H9 (cell line): ENCODE measurements around the gene MLANA. TPM values are rescaled to one million over a fixed set of nuclear protein-coding genes. Genes with fewer than 3 reads are reported as not detected.

Experiments used
- DNase-seq: peaks from one replicate; pipeline ENCODE4 v3.0.0-alpha.2; 2017
- H2AFZ ChIP-seq: one replicate; pipeline ENCODE4 v1.6.1; 2013; ENCODE audit warnings: mild to moderate bottlenecking, low read length, control low read depth, moderate library complexity
- H2AK5ac ChIP-seq: 2 replicates; pipeline ENCODE4 v1.6.1; 2013; ENCODE audit warnings: low read length, control low read depth, mixed read lengths; ENCODE audit not compliant: insufficient read length
- H2BK120ac ChIP-seq: one replicate; pipeline ENCODE4 v1.6.1; 2013; ENCODE audit warnings: low read depth, mild to moderate bottlenecking, low read length, control low read depth, inconsistent platforms; ENCODE audit not compliant: poor library complexity, severe bottlenecking
- H2BK12ac ChIP-seq: 2 replicates; pipeline ENCODE4 v1.6.1; 2013; ENCODE audit warnings: low read length, control low read depth, mixed read lengths, low read depth; ENCODE audit not compliant: insufficient read length
- H2BK15ac ChIP-seq: 2 replicates; pipeline ENCODE4 v1.6.1; 2013; ENCODE audit warnings: low read depth, low read length, control low read depth
- H2BK20ac ChIP-seq: one replicate; pipeline ENCODE4 v1.6.1; 2013; ENCODE audit warnings: low read depth, mild to moderate bottlenecking, low read length, control low read depth, inconsistent platforms; ENCODE audit not compliant: poor library complexity, severe bottlenecking
- H2BK5ac ChIP-seq: 2 replicates; pipeline ENCODE4 v1.6.1; 2013; ENCODE audit warnings: low read length, control low read depth, mixed read lengths; ENCODE audit not compliant: insufficient read length
- H3K14ac ChIP-seq: 2 replicates; pipeline ENCODE4 v1.6.1; 2013; ENCODE audit warnings: low read length, control low read depth; ENCODE audit not compliant: insufficient read depth
- H3K18ac ChIP-seq: 2 replicates; pipeline ENCODE4 v1.6.1; 2013; ENCODE audit warnings: low read depth, mild to moderate bottlenecking, mixed read lengths, low read length, control low read depth; ENCODE audit not compliant: insufficient read length
- H3K23ac ChIP-seq: 2 replicates; pipeline ENCODE4 v1.6.1; 2013; ENCODE audit warnings: low read length, control low read depth, mixed read lengths, low read depth; ENCODE audit not compliant: insufficient read length
- H3K23me2 ChIP-seq: 2 replicates; pipeline ENCODE4 v1.6.1; 2013; ENCODE audit warnings: low read depth, mild to moderate bottlenecking, mixed read lengths, low read length, control low read depth; ENCODE audit not compliant: insufficient read length, poor library complexity, severe bottlenecking
- H3K27ac ChIP-seq: 2 replicates; pipeline ENCODE4 v1.5.1; 2013; ENCODE audit warnings: low read length, control low read depth, mixed read lengths, low read depth; ENCODE audit not compliant: insufficient read length
- H3K27me3 ChIP-seq: 2 replicates; pipeline ENCODE4 v1.6.1; 2013; ENCODE audit warnings: low read length, control low read depth, inconsistent platforms; ENCODE audit not compliant: insufficient read depth
- H3K4ac ChIP-seq: 2 replicates; pipeline ENCODE4 v1.6.1; 2013; ENCODE audit warnings: low read depth, mild to moderate bottlenecking, control low read depth, inconsistent platforms, low read length, moderate library complexity
- H3K4me1 ChIP-seq: 2 replicates; pipeline ENCODE4 v1.6.1; 2013; ENCODE audit warnings: low read length, control low read depth, inconsistent platforms; ENCODE audit not compliant: insufficient read depth
- H3K4me2 ChIP-seq: 2 replicates; pipeline ENCODE4 v1.6.1; 2013; ENCODE audit warnings: low read length, control low read depth, mixed read lengths; ENCODE audit not compliant: insufficient read length, insufficient read depth
- H3K56ac ChIP-seq: 2 replicates; pipeline ENCODE4 v1.6.1; 2013; ENCODE audit warnings: low read depth, mild to moderate bottlenecking, mixed read lengths, low read length, control low read depth; ENCODE audit not compliant: insufficient read length
- H3K79me1 ChIP-seq: 2 replicates; pipeline ENCODE4 v1.6.1; 2013; ENCODE audit warnings: low read depth, mild to moderate bottlenecking, moderate library complexity, low read length, control low read depth, inconsistent platforms; ENCODE audit not compliant: insufficient read depth, poor library complexity, severe bottlenecking
- H3K79me2 ChIP-seq: 2 replicates; pipeline ENCODE4 v1.6.1; 2013; ENCODE audit warnings: low read length, control low read depth, inconsistent platforms; ENCODE audit not compliant: insufficient read depth
- H3K9ac ChIP-seq: 2 replicates; pipeline ENCODE4 v1.6.1; 2013; ENCODE audit warnings: low read length, control low read depth, mixed read lengths; ENCODE audit not compliant: insufficient read length; ENCODE audit errors: extremely low read depth
- H3K9me3 ChIP-seq: one replicate; pipeline ENCODE4 v1.6.1; 2013; ENCODE audit warnings: low read depth, low read length, inconsistent platforms; ENCODE audit not compliant: control insufficient read depth
- H3T11ph ChIP-seq: one replicate; pipeline ENCODE4 v1.6.1; 2013; ENCODE audit warnings: mild to moderate bottlenecking, low read length, control low read depth, inconsistent platforms
- H4K20me1 ChIP-seq: one replicate; pipeline ENCODE4 v1.6.1; 2013; ENCODE audit not compliant: control insufficient read depth, insufficient read length, insufficient read depth
- H4K5ac ChIP-seq: 2 replicates; pipeline ENCODE4 v1.6.1; 2013; ENCODE audit warnings: low read depth, mild to moderate bottlenecking, mixed read lengths, low read length, control low read depth; ENCODE audit not compliant: insufficient read length
- H4K8ac ChIP-seq: replicated peaks from 2 replicates; pipeline ENCODE4 v1.6.1; 2013; ENCODE audit warnings: low read length, control low read depth, mixed read lengths, low read depth; ENCODE audit not compliant: insufficient read length
- H4K91ac ChIP-seq: 2 replicates; pipeline ENCODE4 v1.6.1; 2013; ENCODE audit warnings: low read depth, mild to moderate bottlenecking, moderate library complexity, mixed read lengths, low read length, control low read depth; ENCODE audit not compliant: insufficient read length
- H3K27ac Mint-ChIP-seq, 3 experiments: 2 replicates in 2 of 3; 3 replicates in 1 of 3; pipeline ENCODE4 v1.8.0; 2020 to 2021; ENCODE audit warnings: mixed read lengths in 3 of 3, mild to moderate bottlenecking in 1 of 3, moderate library complexity in 1 of 3
- H3K27me3 Mint-ChIP-seq: 2 replicates; pipeline ENCODE4 v1.8.0; 2021; ENCODE audit warnings: low read depth, mild to moderate bottlenecking, moderate library complexity, mixed read lengths
- H3K36me3 Mint-ChIP-seq, 3 experiments: 2 replicates in 2 of 3; 3 replicates in 1 of 3; pipeline ENCODE4 v1.8.0; 2020 to 2021; ENCODE audit warnings: low read depth in 3 of 3, mixed read lengths in 3 of 3; ENCODE audit not compliant: insufficient read depth in 1 of 3
- H3K4me1 Mint-ChIP-seq, 2 experiments: 2 replicates each; pipeline ENCODE4 v1.8.0; 2020; ENCODE audit warnings: mixed read lengths in 2 of 2
- H3K4me3 Mint-ChIP-seq, 2 experiments: 2 replicates in 1 of 2; 3 replicates in 1 of 2; pipeline ENCODE4 v1.8.0; 2020 to 2021; ENCODE audit warnings: mild to moderate bottlenecking in 2 of 2, mixed read lengths in 2 of 2, moderate library complexity in 1 of 2
- H3K9me3 Mint-ChIP-seq, 2 experiments: 2 replicates in 1 of 2; 3 replicates in 1 of 2; pipeline ENCODE4 v1.8.0; 2020; ENCODE audit warnings: mild to moderate bottlenecking in 2 of 2, mixed read lengths in 2 of 2, moderate library complexity in 1 of 2
- CTCF ChIP-seq: fragments of 200-600 bp; sonication (generic); conservative IDR thresholded peaks from 3 replicates; pipeline ENCODE4 v1.8.0; 2021; ENCODE audit warnings: antibody characterized with exemption, mild to moderate bottlenecking
- total RNA-seq: library from RNA; stranded (reverse); gene quantifications from 2 replicates; pipeline ENCODE4 v1.2.1, GENCODE V29; 2021

Gene MLANA
- total RNA-seq, 1 experiment from 2014 or later, result not detected

- H3K9ac ChIP-seq, result no peak overlapping the region
- no peak overlapping the region for H3K27ac Mint-ChIP-seq
- DNase-seq, result no peak
- no peak overlapping the region for H2BK20ac ChIP-seq
- H3K18ac ChIP-seq, result no peak overlapping the region
- H4K5ac ChIP-seq, result no peak overlapping the region
- H3K27me3 ChIP-seq, result no peaks in the 10 kb centered on the region; the same call in 1 of the 2 replicates
- no peak overlapping the region for H3K27ac ChIP-seq
- no peak overlapping the region for H3K14ac ChIP-seq
- no peaks in the 10 kb centered on the region for H3K36me3 Mint-ChIP-seq
- no peak overlapping the region for H3K4me2 ChIP-seq
- no peak overlapping the region for H2AFZ ChIP-seq
- H3K4me1 ChIP-seq, result no peaks in the 10 kb centered on the region
- no peak overlapping the region for H4K91ac ChIP-seq
- no peaks in the 10 kb centered on the region for H3K9me3 Mint-ChIP-seq
- no peaks in the 10 kb centered on the region for H3K23me2 ChIP-seq
- no peak overlapping the region for H3K4ac ChIP-seq
- H2AK5ac ChIP-seq, result no peak overlapping the region
- H2BK15ac ChIP-seq, result no peak overlapping the region
- H3K4me1 Mint-ChIP-seq, result no peaks in the 10 kb centered on the region
- no peak overlapping the region for H2BK12ac ChIP-seq
- no peak overlapping the region for H4K8ac ChIP-seq
- no peaks in the 10 kb centered on the region for H3K27me3 Mint-ChIP-seq
- H3K23ac ChIP-seq, result no peak overlapping the region
- H3K9me3 ChIP-seq, result no peaks in the 10 kb centered on the region
- H4K20me1 ChIP-seq, result no peaks in the 10 kb centered on the region
- H2BK5ac ChIP-seq, result no peak overlapping the region
- no peak overlapping the region for H3K56ac ChIP-seq
- H2BK120ac ChIP-seq, result no peak overlapping the region
- H3K79me1 ChIP-seq, result no peaks in the 10 kb centered on the region
- no peak overlapping the region for H3T11ph ChIP-seq
- H3K4me3 Mint-ChIP-seq, result no peak overlapping the region
- H3K79me2 ChIP-seq, result no peaks in the 10 kb centered on the region
- TF ChIP-seq CTCF, result no peak
Measured at GRCh38 chr9:5902377-5902776, 11.7 kb downstream of the MLANA start.
